HG02588 (cell line): ENCODE data around the gene CEP104.
"Not testable (repeated sequence)": the region's sequence is repeated elsewhere in the genome, so short reads cannot be mapped to it uniquely, and the experiment has no call there.

Source experiments
- ATAC-seq: cut with Tn5 transposase; IDR thresholded peaks from one replicate; pipeline ENCODE4 v1.9.1; 2021; ENCODE audit warnings: mild to moderate bottlenecking, moderate library complexity; ENCODE audit not compliant: unreplicated experiment

Gene CEP104

GRCh38 chr1:3828391-3828790 is 28.6 kb downstream of the CEP104 start:
- ATAC-seq, result no peak

GRCh38 chr1:3827813-3828307 is 29.2 kb downstream of the CEP104 start:
- ATAC-seq, result no peak

- no peak for ATAC-seq
Observed at GRCh38 chr1:3825356-3825755, 31.7 kb downstream of the CEP104 start.

GRCh38 chr1:3824650-3825049 is 32.4 kb downstream of the CEP104 start:
- ATAC-seq, result no peak

GRCh38 chr1:3822421-3822820 is 34.6 kb downstream of the CEP104 start:
- no peak for ATAC-seq

GRCh38 chr1:3821908-3822307 is 35.1 kb downstream of the CEP104 start:
- ATAC-seq, result no peak

- no peak for ATAC-seq
Observed at GRCh38 chr1:3821447-3821846, 35.6 kb downstream of the CEP104 start.

- ATAC-seq, result no peak
Observed at GRCh38 chr1:3821004-3821403, 36.0 kb downstream of the CEP104 start.

GRCh38 chr1:3820316-3820715 is 36.7 kb downstream of the CEP104 start:
- no peak for ATAC-seq

- ATAC-seq, result no peak
Observed at GRCh38 chr1:3819771-3820200, 37.2 kb downstream of the CEP104 start.

- ATAC-seq, result no peak
Observed at GRCh38 chr1:3817821-3818597, 39.0 kb downstream of the CEP104 start.

- ATAC-seq, result no peak
Observed at GRCh38 chr1:3817138-3817740, 39.8 kb downstream of the CEP104 start.

- no peak for ATAC-seq
Observed at GRCh38 chr1:3816331-3817137, 40.5 kb downstream of the CEP104 start.

GRCh38 chr1:3814771-3815561 is 42.0 kb downstream of the CEP104 start:
- ATAC-seq, result no peak

GRCh38 chr1:3814065-3814464 is 42.9 kb downstream of the CEP104 start:
- ATAC-seq, result no peak

- no peak for ATAC-seq
Observed at GRCh38 chr1:3811595-3811911, 45.5 kb downstream of the CEP104 start.

- ATAC-seq, result not testable (repeated sequence)
Observed at GRCh38 chr1:3810149-3810761, 46.8 kb downstream of the CEP104 start.

- ATAC-seq, result no peak
Observed at GRCh38 chr1:3809680-3810079, 47.3 kb downstream of the CEP104 start.

- ATAC-seq, result no peak
Observed at GRCh38 chr1:3807769-3808168, 49.2 kb downstream of the CEP104 start.

- ATAC-seq, result no peak
Observed at GRCh38 chr1:3805038-3805437, 52.0 kb downstream of the CEP104 start.

GRCh38 chr1:3804627-3804944 is 52.4 kb downstream of the CEP104 start:
- ATAC-seq, result not testable (repeated sequence)
